ENCODE data around the gene DDX11. TPM values are rescaled to one million over a fixed set of nuclear protein-coding genes. Genes with fewer than 3 reads are reported as not detected.
"Not testable (repeated sequence)": the region's sequence is repeated elsewhere in the genome, so short reads cannot be mapped to it uniquely, and the experiment has no call there.

The DDX11 gene
- total RNA-seq, 1 experiment from 2014 or later, result 53.8 TPM

DNA sequence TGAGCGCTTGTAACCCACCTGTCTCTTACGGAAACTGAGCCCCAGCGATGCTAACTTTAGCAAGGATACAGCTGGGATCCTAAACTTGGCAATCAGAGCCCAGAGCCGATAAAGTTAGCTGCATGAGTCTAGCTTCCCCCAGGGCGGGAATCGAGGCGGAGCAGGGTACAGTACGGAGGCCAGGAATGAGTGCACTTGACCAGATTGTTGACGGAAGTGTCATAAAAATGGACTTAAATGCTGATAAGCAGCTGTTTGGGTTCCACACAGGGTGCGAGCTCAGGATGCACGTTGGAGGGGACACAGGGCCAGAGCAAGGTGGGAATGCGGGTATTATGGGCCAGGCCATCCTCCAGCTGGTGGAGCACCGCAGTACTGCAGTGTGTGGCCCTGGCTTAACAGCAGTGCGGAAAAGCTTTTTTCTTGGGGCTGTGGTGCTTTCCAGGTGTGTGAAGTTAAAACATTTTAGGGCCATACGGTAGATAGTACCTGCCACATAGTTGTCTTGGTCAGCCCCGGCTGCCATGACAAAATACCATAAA, 744 bp downstream of the DDX11 start:
- intact Hi-C loops (cut with micrococcal nuclease); CTCF ChIA-PET; H3K27me3 ChIP-seq (ENCODE audit: low read length); H4K20me1 ChIP-seq (ENCODE audit: low read length); H3K9me2 ChIP-seq (replicated peaks; ENCODE audit: low read length); H3F3A ChIP-seq (ENCODE audit: low read length, unreplicated experiment); H3K9me3 ChIP-seq (ENCODE audit: low read length); BruUV-seq (replicated peaks); H3K36me3 ChIP-seq (ENCODE audit: low read depth, low read length): not testable (repeated sequence)
- DNase-seq, result peak; percentile 2
- Histone ChIP-seq H3K4me1 (ENCODE audit: insufficient read depth, low read length) (peaks cover 18% of the 10 kb centered on the region), H3K79me2 (ENCODE audit: low read length) (peaks cover 47% of the 10 kb centered on the region), H3K4me2 (ENCODE audit: low read length) (peak overlapping the region; percentile 96), H3K27ac (ENCODE audit: low read length) (peak overlapping the region; percentile 87), H3K4me3 (ENCODE audit: low read length) (peak overlapping the region; percentile 72), H2AFZ (ENCODE audit: low read length) (peak overlapping the region; percentile 80), H3K9ac (ENCODE audit: low read length) (peak overlapping the region; percentile 96)
- ATAC-seq, result peak; percentile 8
- POLR2A ChIA-PET (ENCODE audit: unreplicated experiment), result interaction anchor here (0.7 kb wide), 1 partner anchor 1722 kb away, joined by 3 read pairs; no protein-coding TSS in a partner anchor
- TF ChIP-seq, protein P1, sequence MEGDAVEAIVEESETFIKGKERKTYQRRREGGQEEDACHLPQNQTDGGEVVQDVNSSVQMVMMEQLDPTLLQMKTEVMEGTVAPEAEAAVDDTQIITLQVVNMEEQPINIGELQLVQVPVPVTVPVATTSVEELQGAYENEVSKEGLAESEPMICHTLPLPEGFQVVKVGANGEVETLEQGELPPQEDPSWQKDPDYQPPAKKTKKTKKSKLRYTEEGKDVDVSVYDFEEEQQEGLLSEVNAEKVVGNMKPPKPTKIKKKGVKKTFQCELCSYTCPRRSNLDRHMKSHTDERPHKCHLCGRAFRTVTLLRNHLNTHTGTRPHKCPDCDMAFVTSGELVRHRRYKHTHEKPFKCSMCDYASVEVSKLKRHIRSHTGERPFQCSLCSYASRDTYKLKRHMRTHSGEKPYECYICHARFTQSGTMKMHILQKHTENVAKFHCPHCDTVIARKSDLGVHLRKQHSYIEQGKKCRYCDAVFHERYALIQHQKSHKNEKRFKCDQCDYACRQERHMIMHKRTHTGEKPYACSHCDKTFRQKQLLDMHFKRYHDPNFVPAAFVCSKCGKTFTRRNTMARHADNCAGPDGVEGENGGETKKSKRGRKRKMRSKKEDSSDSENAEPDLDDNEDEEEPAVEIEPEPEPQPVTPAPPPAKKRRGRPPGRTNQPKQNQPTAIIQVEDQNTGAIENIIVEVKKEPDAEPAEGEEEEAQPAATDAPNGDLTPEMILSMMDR (conservative IDR thresholded peaks at IDR 0.05; ENCODE audit: low read depth, low read length), result 0 out of 2 replicates have a peak, but pooled peaks have one; percentile 13

DNA sequence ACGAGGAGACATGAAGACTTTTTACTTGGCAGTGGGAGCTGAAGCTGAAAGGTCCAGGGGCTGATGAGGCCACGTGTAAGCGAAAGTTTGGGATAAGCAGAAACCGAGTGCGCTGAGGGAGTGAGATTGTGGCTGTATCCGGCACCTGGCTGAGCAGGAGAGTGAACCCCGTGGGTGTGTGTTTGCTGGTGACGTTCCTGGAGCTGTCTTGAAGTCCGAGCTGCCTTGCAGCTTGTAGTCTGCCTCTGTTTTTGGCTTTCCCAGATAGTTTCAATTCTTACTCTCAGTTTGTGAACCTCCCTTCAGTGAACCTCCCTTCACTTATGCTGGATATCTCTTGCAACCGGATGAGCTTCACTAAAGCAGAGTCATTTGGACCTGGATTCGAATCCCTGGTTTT, 2.5 kb downstream of the DDX11 start:
- not testable (repeated sequence) for H2AFZ ChIP-seq (ENCODE audit: low read length); H3K4me3 ChIP-seq (ENCODE audit: low read length); BruUV-seq (replicated peaks)

DNA sequence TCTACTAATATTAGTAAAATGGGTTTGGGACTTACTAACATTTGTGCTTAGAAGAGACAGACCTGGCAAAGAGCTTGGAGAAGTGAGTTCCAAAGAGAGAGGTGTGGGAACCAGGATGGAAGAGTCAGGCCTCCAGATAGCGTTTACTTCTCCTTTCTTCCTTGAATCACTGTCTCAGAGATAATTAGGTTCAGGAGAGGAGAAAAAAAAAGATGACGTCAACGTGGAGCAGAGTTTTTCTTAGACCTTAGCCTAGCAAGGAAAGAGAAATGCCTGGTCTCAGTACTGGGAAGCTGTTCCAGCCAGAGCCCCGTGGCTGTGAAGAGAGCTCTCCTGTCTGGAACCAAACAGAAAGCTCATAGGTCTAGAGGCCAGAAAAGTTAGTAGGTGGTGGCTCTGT, 3.4 kb downstream of the DDX11 start:
- H4K20me1 ChIP-seq (ENCODE audit: low read length); H3K4me2 ChIP-seq (ENCODE audit: low read length); CTCF ChIA-PET; H2AFZ ChIP-seq (ENCODE audit: low read length); H3K9me3 ChIP-seq (ENCODE audit: low read length); POLR2A ChIA-PET (ENCODE audit: unreplicated experiment); intact Hi-C loops (cut with micrococcal nuclease); H3F3A ChIP-seq (ENCODE audit: low read length, unreplicated experiment); H3K27me3 ChIP-seq (ENCODE audit: low read length); H3K9ac ChIP-seq (ENCODE audit: low read length); BruUV-seq (replicated peaks); ATAC-seq; H3K4me3 ChIP-seq (ENCODE audit: low read length); H3K9me2 ChIP-seq (replicated peaks; ENCODE audit: low read length); DNase-seq; H3K36me3 ChIP-seq (ENCODE audit: low read depth, low read length): not testable (repeated sequence)
- Histone ChIP-seq H3K27ac (ENCODE audit: low read length) (peak overlapping the region; percentile 26; the same call in 1 of the 2 replicates), H3K4me1 (ENCODE audit: insufficient read depth, low read length) (peaks cover 34% of the 10 kb centered on the region), H3K79me2 (ENCODE audit: low read length) (peaks cover 52% of the 10 kb centered on the region)

More for the DNA sequence above, 2.5 kb downstream of the DDX11 start:
- H3K36me3 ChIP-seq (ENCODE audit: low read depth, low read length); POLR2A ChIA-PET (ENCODE audit: unreplicated experiment); H4K20me1 ChIP-seq (ENCODE audit: low read length); H3K9me2 ChIP-seq (replicated peaks; ENCODE audit: low read length); CTCF ChIA-PET; H3F3A ChIP-seq (ENCODE audit: low read length, unreplicated experiment); DNase-seq; H3K9me3 ChIP-seq (ENCODE audit: low read length); H3K27me3 ChIP-seq (ENCODE audit: low read length); H3K27ac ChIP-seq (ENCODE audit: low read length); intact Hi-C loops (cut with micrococcal nuclease); ATAC-seq; H3K9ac ChIP-seq (ENCODE audit: low read length): not testable (repeated sequence)
- Histone ChIP-seq H3K4me1 (ENCODE audit: insufficient read depth, low read length) (peaks cover 33% of the 10 kb centered on the region), H3K4me2 (ENCODE audit: low read length) (0 out of 2 replicates have a peak overlapping the region, but pooled peaks have one; percentile 71), H3K79me2 (ENCODE audit: low read length) (peaks cover 54% of the 10 kb centered on the region)

DNA sequence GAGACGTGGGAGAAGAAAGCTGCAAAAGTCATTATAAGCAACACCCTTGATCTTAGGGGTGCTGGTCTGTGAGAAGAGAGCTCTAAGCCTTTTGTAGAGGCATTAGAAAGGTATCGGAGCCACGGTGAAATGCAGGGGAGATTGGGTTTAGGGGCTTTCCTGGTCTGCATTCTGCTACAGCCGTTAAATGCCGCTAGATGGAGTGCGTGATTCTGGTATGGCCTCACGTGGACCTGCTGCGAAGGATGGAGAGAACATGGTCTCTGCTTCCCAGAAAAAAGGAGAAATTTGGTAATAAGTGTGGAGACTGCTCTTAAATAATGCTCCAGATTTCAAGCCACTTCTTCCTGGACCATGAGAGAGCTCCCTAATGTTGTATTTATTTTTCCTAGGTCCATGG, 4.3 kb downstream of the DDX11 start:
- ATAC-seq; H3K9ac ChIP-seq (ENCODE audit: low read length); H3K9me3 ChIP-seq (ENCODE audit: low read length); H3K27me3 ChIP-seq (ENCODE audit: low read length); H2AFZ ChIP-seq (ENCODE audit: low read length); DNase-seq; intact Hi-C loops (cut with micrococcal nuclease); H3K9me2 ChIP-seq (replicated peaks; ENCODE audit: low read length); H3F3A ChIP-seq (ENCODE audit: low read length, unreplicated experiment); H3K36me3 ChIP-seq (ENCODE audit: low read depth, low read length); POLR2A ChIA-PET (ENCODE audit: unreplicated experiment); CTCF ChIA-PET; H4K20me1 ChIP-seq (ENCODE audit: low read length): not testable (repeated sequence)
- Histone ChIP-seq H3K79me2 (ENCODE audit: low read length) (peaks cover 44% of the 10 kb centered on the region), H3K27ac (ENCODE audit: low read length) (peak overlapping the region; percentile 80), H3K4me1 (ENCODE audit: insufficient read depth, low read length) (peaks cover 28% of the 10 kb centered on the region), H3K4me3 (ENCODE audit: low read length) (peak overlapping the region; percentile 30; the same call in 1 of the 2 replicates), H3K4me2 (ENCODE audit: low read length) (peak overlapping the region; percentile 69)
- BruUV-seq (replicated peaks), result TSS peak; percentile 59

GRCh38 chr12:31079421-31079820, 5.8 kb downstream of the DDX11 start:
- H4K20me1 ChIP-seq (ENCODE audit: low read length); BruUV-seq (replicated peaks); H3K36me3 ChIP-seq (ENCODE audit: low read depth, low read length); H3K27me3 ChIP-seq (ENCODE audit: low read length); H2AFZ ChIP-seq (ENCODE audit: low read length); H3K9me3 ChIP-seq (ENCODE audit: low read length); H3K9me2 ChIP-seq (replicated peaks; ENCODE audit: low read length); DNase-seq; POLR2A ChIA-PET (ENCODE audit: unreplicated experiment); H3K4me2 ChIP-seq (ENCODE audit: low read length); H3F3A ChIP-seq (ENCODE audit: low read length, unreplicated experiment); H3K4me3 ChIP-seq (ENCODE audit: low read length); intact Hi-C loops (cut with micrococcal nuclease); H3K9ac ChIP-seq (ENCODE audit: low read length); ATAC-seq: not testable (repeated sequence)
- Histone ChIP-seq H3K79me2 (ENCODE audit: low read length) (peaks cover 39% of the 10 kb centered on the region), H3K4me1 (ENCODE audit: insufficient read depth, low read length) (peaks cover 28% of the 10 kb centered on the region), H3K27ac (ENCODE audit: low read length) (peak overlapping the region; percentile 80)
- CTCF ChIA-PET, result interaction anchor here (0.6 kb wide), 1 partner anchor 91 kb away, joined by 3 read pairs; no protein-coding TSS in a partner anchor

- H3K36me3 ChIP-seq (ENCODE audit: low read depth, low read length); H3F3A ChIP-seq (ENCODE audit: low read length, unreplicated experiment); H3K9me2 ChIP-seq (replicated peaks; ENCODE audit: low read length); H3K27me3 ChIP-seq (ENCODE audit: low read length); intact Hi-C loops (cut with micrococcal nuclease); CTCF ChIA-PET; POLR2A ChIA-PET (ENCODE audit: unreplicated experiment); H2AFZ ChIP-seq (ENCODE audit: low read length); H3K9ac ChIP-seq (ENCODE audit: low read length); H3K4me3 ChIP-seq (ENCODE audit: low read length); H4K20me1 ChIP-seq (ENCODE audit: low read length); BruUV-seq (replicated peaks); H3K4me2 ChIP-seq (ENCODE audit: low read length); H3K9me3 ChIP-seq (ENCODE audit: low read length): not testable (repeated sequence)
- ATAC-seq, result peak; percentile 34; the same call in 1 of the 2 replicates
- DNase-seq, result peak; percentile 30
- peak overlapping the region; percentile 41; the same call in 1 of the 2 replicates for H3K27ac ChIP-seq (ENCODE audit: low read length)
- peaks cover 28% of the 10 kb centered on the region for H3K4me1 ChIP-seq (ENCODE audit: insufficient read depth, low read length)
- peaks cover 32% of the 10 kb centered on the region for H3K79me2 ChIP-seq (ENCODE audit: low read length)
These were observed 6.6 kb downstream of the DDX11 start for GRCh38 chr12:31080221-31080620.

All from PC-3 (cell line).